Thymus (tissue), 11 donors: ENCODE results near the gene FERMT1. TPM values are rescaled to one million over a fixed set of nuclear protein-coding genes. Genes with fewer than 3 reads are reported as not detected.
"Not testable (repeated sequence)": the region's sequence is repeated elsewhere in the genome, so short reads cannot be mapped to it uniquely, and the experiment has no call there.

ENCODE experiments used
- DNase-seq, 9 donors: peaks; one replicate each; pipeline ENCODE4 v3.0.0-alpha.2; 2013; ENCODE audit warnings: low spot score in 9 of 9, low read depth in 6 of 9, missing footprints in 1 of 9
- H3K27ac ChIP-seq, 2 donors: one replicate each; pipeline ENCODE4 v1.5.1; 2013; ENCODE audit warnings: control low read depth in 1 of 2, low read depth in 1 of 2, low read length in 1 of 2, mild to moderate bottlenecking in 1 of 2, moderate library complexity in 1 of 2
- H3K27me3 ChIP-seq, 2 donors: one replicate each; pipeline ENCODE4 v1.5.1; 2013; ENCODE audit warnings: low read length in 1 of 2; ENCODE audit not compliant: control insufficient read depth in 2 of 2, insufficient read depth in 1 of 2
- H3K36me3 ChIP-seq, 2 donors: one replicate each; pipeline ENCODE4 v1.5.1; 2013; ENCODE audit warnings: low read length in 1 of 2, mild to moderate bottlenecking in 1 of 2, moderate library complexity in 1 of 2; ENCODE audit not compliant: control insufficient read depth in 2 of 2, insufficient read depth in 2 of 2
- H3K4me1 ChIP-seq, 2 donors: one replicate each; pipeline ENCODE4 v1.5.1; 2013; ENCODE audit warnings: low read length in 2 of 2; ENCODE audit not compliant: control insufficient read depth in 2 of 2, insufficient read depth in 2 of 2
- H3K4me3 ChIP-seq, 2 donors: one replicate each; pipeline ENCODE4 v1.5.1; 2013; ENCODE audit warnings: low read length in 2 of 2, control low read depth in 1 of 2, mild to moderate bottlenecking in 1 of 2
- H3K9me3 ChIP-seq, 2 donors: one replicate each; pipeline ENCODE4 v1.5.1; 2013; ENCODE audit warnings: low read length in 1 of 2, mild to moderate bottlenecking in 1 of 2; ENCODE audit not compliant: control insufficient read depth in 2 of 2, insufficient read depth in 1 of 2
- WGBS: extraction: QIAGEN DNeasy Blood & Tissue Kit; methylation state at CpG from one replicate; pipeline ENCODE4 v1.1.7; 2013; 5-methylcytosine and 5-hydroxymethylcytosine counted together
- polyA plus RNA-seq: library from polyadenylated mRNA; stranded (reverse); fragments of 200-250 nt; gene quantifications from one replicate; pipeline ENCODE4 v1.2.3, GENCODE V29; 2013
- total RNA-seq: library from RNA; stranded (reverse); fragments of 120-200 nt; gene quantifications from one replicate; pipeline ENCODE4 v1.2.4, GENCODE V29; 2013
- donor health status: healthy.

Gene FERMT1
- total and polyA plus RNA-seq, 2 donors: 3.7 to 5.8 TPM

GRCh38 chr20:6040958-6041807 is 81.6 kb downstream of the FERMT1 start:
- no peak for DNase-seq
- Histone ChIP-seq H3K36me3 (peaks cover 30 to 31% of the 10 kb centered on the region in 2 donors), H3K27ac (no peak overlapping the region), H3K9me3 (no peaks in the 10 kb centered on the region), H3K4me3 (no peak overlapping the region), H3K4me1 (no peaks in the 10 kb centered on the region), H3K27me3 (no peaks in the 10 kb centered on the region)
- WGBS: 97% methylated on average over 67 of the region's 67 CpGs

DNA sequence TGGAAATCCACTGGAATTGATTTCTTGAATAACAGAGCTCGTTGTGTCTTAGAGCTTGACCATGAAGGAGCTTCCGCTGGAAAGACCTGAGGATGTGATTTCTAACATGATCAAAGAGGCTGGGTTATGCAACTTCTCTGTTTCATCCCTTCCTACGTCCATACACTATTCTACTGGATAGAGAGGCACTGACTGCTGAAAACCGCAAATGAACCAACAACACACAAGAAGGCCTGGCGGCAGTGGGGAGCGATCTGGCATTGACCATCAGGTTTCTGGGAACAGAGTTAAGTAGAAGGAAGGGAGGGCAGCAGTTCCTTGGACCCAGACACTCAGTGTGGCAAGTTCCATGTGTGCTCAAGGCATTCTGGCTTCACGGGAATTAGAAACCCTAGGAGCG is 82.3 kb downstream of the FERMT1 start:
- H3K36me3 ChIP-seq: peaks cover 31 to 32% of the 10 kb centered on the region in 2 donors
- H3K4me1 ChIP-seq: no peaks in the 10 kb centered on the region
- 97% methylated on average over 8 of the region's 8 CpGs for WGBS
- DNase-seq: no peak
- no peaks in the 10 kb centered on the region for H3K9me3 ChIP-seq
- no peaks in the 10 kb centered on the region for H3K27me3 ChIP-seq
- H3K27ac ChIP-seq: no peak overlapping the region
- no peak overlapping the region for H3K4me3 ChIP-seq

DNA sequence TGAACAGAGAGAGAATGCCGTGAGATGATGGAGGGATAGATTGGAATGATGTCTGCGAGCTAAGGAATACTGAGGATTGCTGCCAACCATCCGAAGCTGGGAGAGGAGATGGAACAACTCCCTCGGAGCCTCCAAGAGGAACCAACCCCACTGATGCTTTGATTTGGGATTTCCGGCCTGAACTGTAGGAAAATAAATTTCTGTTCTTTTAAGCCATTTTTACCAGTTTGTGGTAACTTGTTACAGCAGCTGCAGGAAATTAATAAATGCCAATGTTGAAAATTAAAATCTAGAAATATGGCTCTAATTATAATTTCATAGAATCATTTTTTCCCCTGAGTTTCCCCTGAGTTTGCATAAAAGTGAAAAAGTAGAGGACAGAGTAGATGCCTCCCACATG is 83.1 kb downstream of the FERMT1 start:
- H3K27me3 ChIP-seq: no peaks in the 10 kb centered on the region
- H3K4me1 ChIP-seq: no peaks in the 10 kb centered on the region
- H3K36me3 ChIP-seq: peaks cover 33 to 36% of the 10 kb centered on the region in 2 donors
- no peak for DNase-seq
- WGBS: 99% methylated on average over 5 of the region's 5 CpGs
- H3K27ac ChIP-seq: no peak overlapping the region
- no peak overlapping the region for H3K4me3 ChIP-seq
- H3K9me3 ChIP-seq: no peaks in the 10 kb centered on the region

DNA sequence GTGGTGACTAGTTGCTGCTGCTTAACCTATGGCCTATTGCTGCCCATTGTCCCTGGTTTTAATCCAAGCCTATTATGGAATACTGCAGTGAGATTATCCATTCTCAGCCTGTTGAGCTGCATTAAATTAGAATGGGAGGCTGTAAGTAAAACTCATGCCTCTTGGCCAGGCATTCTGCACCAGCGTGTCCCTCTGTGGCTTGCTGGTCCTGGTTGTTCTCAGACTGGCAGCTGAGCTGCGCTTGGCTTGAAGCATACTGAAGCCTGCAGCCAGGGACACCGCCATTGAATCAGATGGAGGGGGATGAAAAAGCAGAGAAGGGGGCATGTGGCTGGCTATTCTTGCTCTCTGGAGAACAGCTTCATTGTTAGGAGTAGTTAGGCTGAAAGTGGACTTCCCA is 84.6 kb downstream of the FERMT1 start:
- Histone ChIP-seq H3K36me3 (peaks cover 41 to 49% of the 10 kb centered on the region in 2 donors), H3K9me3 (no peaks in the 10 kb centered on the region), H3K27ac (no peak overlapping the region), H3K27me3 (no peaks in the 10 kb centered on the region), H3K4me1 (no peaks in the 10 kb centered on the region), H3K4me3 (no peak overlapping the region)
- WGBS: 99% methylated on average over 3 of the region's 3 CpGs
- DNase-seq: no peak

DNA sequence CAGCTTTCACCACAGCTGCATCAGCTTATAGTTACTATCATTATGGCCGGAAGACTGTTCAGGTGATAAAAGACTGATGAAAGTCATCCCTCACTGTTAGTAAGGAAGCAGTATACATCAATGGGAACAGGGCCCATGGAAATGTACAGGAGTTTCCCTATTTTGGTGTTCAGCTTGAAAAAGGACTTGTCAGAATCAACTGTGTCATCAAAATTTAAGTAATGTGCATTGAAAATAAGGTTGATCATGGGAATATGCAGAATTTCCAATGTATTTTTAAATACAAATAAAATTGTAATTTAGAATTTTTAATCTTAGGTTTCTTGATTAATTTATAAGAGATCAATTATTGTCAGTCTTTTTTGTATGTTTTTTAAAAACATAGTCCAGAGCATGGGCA is 85.7 kb downstream of the FERMT1 start:
- WGBS: 99% methylated on average over 1 of the region's 1 CpG
- Histone ChIP-seq H3K4me3 (no peak overlapping the region), H3K36me3 (peaks cover 39 to 54% of the 10 kb centered on the region in 2 donors), H3K27me3 (no peaks in the 10 kb centered on the region), H3K9me3 (no peaks in the 10 kb centered on the region), H3K27ac (no peak overlapping the region), H3K4me1 (no peaks in the 10 kb centered on the region)
- no peak for DNase-seq

DNA sequence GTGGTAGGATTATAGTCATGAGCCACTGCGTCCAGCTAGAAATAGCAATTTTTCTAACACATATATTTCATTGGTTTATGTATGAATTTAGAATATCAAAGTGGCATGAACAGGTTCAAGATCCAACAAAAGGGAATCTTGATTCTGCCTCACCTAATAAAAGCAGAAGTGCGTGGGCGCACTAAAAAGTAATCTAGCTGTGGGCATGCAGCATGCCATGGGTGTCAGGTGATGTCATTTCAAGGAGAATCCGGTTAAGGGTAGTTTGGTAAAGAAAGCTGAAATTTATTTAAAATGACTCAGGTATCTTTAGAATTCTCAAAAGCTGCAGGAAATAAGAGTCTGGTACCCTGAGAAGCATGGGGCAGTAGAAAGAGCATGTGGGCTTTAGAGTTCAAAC is 86.6 kb downstream of the FERMT1 start:
- H3K36me3 ChIP-seq: peaks cover 32 to 54% of the 10 kb centered on the region in 2 donors
- H3K27me3 ChIP-seq: no peaks in the 10 kb centered on the region
- H3K9me3 ChIP-seq: no peaks in the 10 kb centered on the region
- 97% methylated on average over 4 of the region's 4 CpGs for WGBS
- H3K27ac ChIP-seq: no peak overlapping the region
- H3K4me3 ChIP-seq: no peak overlapping the region
- DNase-seq: no peak
- no peaks in the 10 kb centered on the region for H3K4me1 ChIP-seq

GRCh38 chr20:6034134-6034969 is 88.5 kb downstream of the FERMT1 start:
- peaks cover 25 to 46% of the 10 kb centered on the region in 2 donors for H3K36me3 ChIP-seq
- no peaks in the 10 kb centered on the region for H3K9me3 ChIP-seq
- H3K27me3 ChIP-seq: no peaks in the 10 kb centered on the region
- DNase-seq: no peak
- no peak overlapping the region for H3K27ac ChIP-seq
- peaks cover 2 to 8% of the 10 kb centered on the region in 2 donors for H3K4me1 ChIP-seq
- H3K4me3 ChIP-seq: no peak overlapping the region
- WGBS: 62% methylated on average over 2 of the region's 2 CpGs

GRCh38 chr20:6032907-6033306 is 89.9 kb downstream of the FERMT1 start:
- 98% methylated on average over 8 of the region's 8 CpGs for WGBS
- DNase-seq, H3K27ac ChIP-seq, H3K9me3 ChIP-seq, H3K4me1 ChIP-seq, H3K27me3 ChIP-seq, H3K4me3 ChIP-seq: not testable (repeated sequence)
- H3K36me3 ChIP-seq: peaks cover 18 to 39% of the 10 kb centered on the region in 2 donors

GRCh38 chr20:6030453-6031080 is 92.3 kb downstream of the FERMT1 start:
- WGBS: 70% methylated on average over 6 of the region's 6 CpGs
- no peak overlapping the region for H3K4me3 ChIP-seq
- H3K9me3 ChIP-seq: no peaks in the 10 kb centered on the region
- H3K27me3 ChIP-seq: no peaks in the 10 kb centered on the region
- DNase-seq: peak in 7 of 9 donors; percentile 22 to 78 (median 45)
- H3K27ac ChIP-seq: no peak overlapping the region
- H3K36me3 ChIP-seq: peaks cover 14 to 30% of the 10 kb centered on the region in 2 donors
- peaks cover 2 to 8% of the 10 kb centered on the region in 2 donors for H3K4me1 ChIP-seq
